Measurements from ENCODE around the gene OXSR1. TPM values are rescaled to one million over a fixed set of nuclear protein-coding genes. Genes with fewer than 3 reads are reported as not detected.

OXSR1 gene
- polyA plus RNA-seq, 2 of the 4 experiments (the other 2 are of a cell fraction) = 30.2 to 44.0 TPM

GRCh38 chr3:38254872-38255271 lies 89.5 kb downstream of the OXSR1 start:
- 75% methylated on average over 2 of the region's 2 CpGs for WGBS (ENCODE audit: missing lambda C conversion rate)

GRCh38 chr3:38255627-38256026 lies 90.3 kb downstream of the OXSR1 start:
- ChIA-PET POLR2A (interaction anchor here (0.6 kb wide), 1 partner anchor 119 kb away, joined by 3 read pairs; the partner anchor contains the start of gene ACAA1), CTCF (no interaction called here)
- no peaks in the 10 kb centered on the region for H3K4me1 ChIP-seq
- no peaks in the 10 kb centered on the region for H3K9me3 ChIP-seq
- TF ChIP-seq CTCF (IDR thresholded peaks at IDR 0.05) (no peak), E2F6 (IDR thresholded peaks at IDR 0.05; ENCODE audit: borderline replicate concordance, low read depth) (no peak), KDM5A (IDR thresholded peaks at IDR 0.05) (no peak), ELK1 (IDR thresholded peaks at IDR 0.05; ENCODE audit: low read depth, low read length) (no peak)
- no peak for FAIRE-seq
- no peak for ATAC-seq
- 97% methylated on average over 1 of the region's 1 CpG for WGBS (ENCODE audit: missing lambda C conversion rate)
- DNase-seq (ENCODE audit: low read depth in 1 of 2, low spot score in 1 of 2) = no peak
- no peak overlapping the region for H3K27ac ChIP-seq
- no peak overlapping the region for H3K4me3 ChIP-seq
- no peak overlapping the region for H3K4me2 ChIP-seq

More at GRCh38 chr3:38254872-38255271, 89.5 kb downstream of the OXSR1 start:
- FAIRE-seq = no peak
- TF ChIP-seq HOXA7 (CRISPR knock-in tag; IDR thresholded peaks at IDR 0.05) (no peak), CHD2 (IDR thresholded peaks at IDR 0.05; ENCODE audit: low read length, partially characterized antibody) (no peak), BCL3 (IDR thresholded peaks at IDR 0.05) (no peak), KDM1A (IDR thresholded peaks at IDR 0.05; ENCODE audit: low read depth) (no peak), FOSL2 (IDR thresholded peaks at IDR 0.05) (no peak), FOSL2 (CRISPR knock-in tag; IDR thresholded peaks at IDR 0.05) (no peak), EHMT2 (IDR thresholded peaks at IDR 0.05; ENCODE audit: low read depth) (no peak), CTCF (IDR thresholded peaks at IDR 0.05) (no peak)
- ChIA-PET CTCF (no interaction called here), POLR2A (no interaction called here)
- no peak for ATAC-seq
- no peak overlapping the region for H3K4me2 ChIP-seq
- H3K9me3 ChIP-seq = no peaks in the 10 kb centered on the region
- H3K27ac ChIP-seq = no peak overlapping the region
- H3K4me1 ChIP-seq = no peaks in the 10 kb centered on the region
- no peak for DNase-seq (ENCODE audit: low read depth in 1 of 2, low spot score in 1 of 2)
- no peak overlapping the region for H3K4me3 ChIP-seq

- H3K4me3 ChIP-seq = no peak overlapping the region
- POLR2A ChIA-PET = no interaction called here
Measured at GRCh38 chr3:38257583-38257982, 92.2 kb downstream of the OXSR1 start.

More at GRCh38 chr3:38257583-38257982, 92.2 kb downstream of the OXSR1 start:
- Histone ChIP-seq H3K9me3 (no peaks in the 10 kb centered on the region), H3K4me1 (no peaks in the 10 kb centered on the region), H3K4me2 (no peak overlapping the region), H3K27ac (no peak overlapping the region)
- CTCF ChIA-PET = no interaction called here
- no peak for ATAC-seq
- WGBS (ENCODE audit: missing lambda C conversion rate) = 88% methylated on average over 1 of the region's 1 CpG
- TF ChIP-seq BCL3 (IDR thresholded peaks at IDR 0.05) = no peak
- TF ChIP-seq PHF8 (IDR thresholded peaks at IDR 0.05; ENCODE audit: borderline replicate concordance, low read depth) = no peak
- TF ChIP-seq HMGXB4 (CRISPR knock-in tag; IDR thresholded peaks at IDR 0.05; ENCODE audit: borderline replicate concordance) = no peak
- TF ChIP-seq ESRRA (IDR thresholded peaks at IDR 0.05; ENCODE audit: borderline replicate concordance, low read length) = no peak
- TF ChIP-seq RNF2 (IDR thresholded peaks at IDR 0.05; ENCODE audit: borderline replicate concordance, low read depth) = no peak
- no peak for FAIRE-seq
- DNase-seq (ENCODE audit: low read depth in 1 of 2, low spot score in 1 of 2) = no peak
